ENCODE measurements around the gene USP7. TPM values are rescaled to one million over a fixed set of nuclear protein-coding genes. Genes with fewer than 3 reads are reported as not detected.
"Not testable (repeated sequence)": the region's sequence is repeated elsewhere in the genome, so short reads cannot be mapped to it uniquely, and the experiment has no call there.

The USP7 gene
- total RNA-seq, 3 donors from 2014 or later, result 125 to 144 (median 130) TPM

DNA sequence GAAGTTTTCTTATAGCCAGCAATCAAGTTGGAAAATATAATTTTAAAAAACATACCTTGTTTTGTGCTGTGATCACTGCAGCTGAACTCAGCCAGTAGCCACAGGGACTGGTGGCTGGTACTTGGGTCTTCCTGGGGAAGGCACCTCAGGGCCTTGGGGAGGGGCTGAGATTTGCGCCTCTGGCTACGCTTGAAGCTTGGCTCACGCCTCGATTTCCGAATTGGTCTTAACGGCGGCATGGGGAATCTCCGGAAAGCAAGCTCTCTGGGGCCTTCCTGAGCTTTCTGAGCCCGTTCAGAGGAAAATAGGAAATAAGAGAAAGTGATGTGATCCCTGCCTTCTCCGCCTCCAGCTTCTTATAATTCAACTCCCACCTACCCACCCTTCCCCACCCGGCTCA is 11.3 kb upstream of the USP7 start:
- intact Hi-C loops (cut with DNase I, micrococcal nuclease), result no loop called here
- H3K36me3 ChIP-seq (ENCODE audit: low read depth), result no peaks in the 10 kb centered on the region
- TF ChIP-seq, protein P1, sequence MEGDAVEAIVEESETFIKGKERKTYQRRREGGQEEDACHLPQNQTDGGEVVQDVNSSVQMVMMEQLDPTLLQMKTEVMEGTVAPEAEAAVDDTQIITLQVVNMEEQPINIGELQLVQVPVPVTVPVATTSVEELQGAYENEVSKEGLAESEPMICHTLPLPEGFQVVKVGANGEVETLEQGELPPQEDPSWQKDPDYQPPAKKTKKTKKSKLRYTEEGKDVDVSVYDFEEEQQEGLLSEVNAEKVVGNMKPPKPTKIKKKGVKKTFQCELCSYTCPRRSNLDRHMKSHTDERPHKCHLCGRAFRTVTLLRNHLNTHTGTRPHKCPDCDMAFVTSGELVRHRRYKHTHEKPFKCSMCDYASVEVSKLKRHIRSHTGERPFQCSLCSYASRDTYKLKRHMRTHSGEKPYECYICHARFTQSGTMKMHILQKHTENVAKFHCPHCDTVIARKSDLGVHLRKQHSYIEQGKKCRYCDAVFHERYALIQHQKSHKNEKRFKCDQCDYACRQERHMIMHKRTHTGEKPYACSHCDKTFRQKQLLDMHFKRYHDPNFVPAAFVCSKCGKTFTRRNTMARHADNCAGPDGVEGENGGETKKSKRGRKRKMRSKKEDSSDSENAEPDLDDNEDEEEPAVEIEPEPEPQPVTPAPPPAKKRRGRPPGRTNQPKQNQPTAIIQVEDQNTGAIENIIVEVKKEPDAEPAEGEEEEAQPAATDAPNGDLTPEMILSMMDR (IDR thresholded peaks at IDR 0.05), result no peak
- ATAC-seq, result no peak
- H3K9me3 ChIP-seq, result no peaks in the 10 kb centered on the region
- DNase-seq, result no peak
- H3K4me1 ChIP-seq (ENCODE audit: low read depth), result no peaks in the 10 kb centered on the region
- no peak overlapping the region for H3K4me3 ChIP-seq

DNA sequence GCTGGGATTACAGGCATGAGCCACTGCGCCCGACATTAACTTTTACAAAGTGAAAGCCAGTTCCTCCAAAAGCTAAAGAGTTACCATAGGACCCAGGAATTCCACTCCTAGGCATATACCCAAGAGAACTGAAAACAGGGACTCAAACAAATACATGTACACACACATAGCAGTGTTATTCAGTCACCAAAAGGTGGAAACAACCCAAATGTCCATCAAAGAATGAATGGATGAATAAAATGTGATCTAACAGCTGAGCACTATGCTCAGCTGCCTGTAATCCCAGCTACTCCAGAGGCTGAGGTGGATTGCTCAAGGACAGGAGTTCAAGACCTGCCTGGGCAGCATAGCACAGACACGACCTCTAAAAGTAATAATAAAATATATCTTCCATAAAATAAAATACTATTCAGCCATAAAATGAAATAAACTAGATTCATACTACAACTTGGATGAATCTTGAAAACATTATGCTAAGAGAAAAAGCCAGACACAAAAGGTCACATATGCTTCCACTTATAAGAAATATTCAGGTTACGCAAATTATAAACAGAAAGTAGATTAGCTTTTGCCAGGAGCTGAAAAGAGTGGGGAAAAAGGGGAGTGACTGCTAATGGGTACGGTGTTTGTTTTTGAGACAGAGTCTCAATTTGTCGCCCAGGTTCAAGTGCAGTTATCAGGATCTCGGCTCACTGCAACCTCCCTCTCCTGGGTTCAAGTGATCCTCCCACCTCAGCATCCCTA is 9.3 kb upstream of the USP7 start:
- no peaks in the 10 kb centered on the region for H3K9me3 ChIP-seq
- TF ChIP-seq, protein P1 (IDR thresholded peaks at IDR 0.05), result no peak
- ATAC-seq (no peak), DNase-seq (no peak)
- H3K36me3 ChIP-seq (ENCODE audit: low read depth), result no peaks in the 10 kb centered on the region
- no peak overlapping the region for H3K4me3 ChIP-seq
- H3K4me1 ChIP-seq (ENCODE audit: low read depth), result peaks cover 5% of the 10 kb centered on the region
- intact Hi-C loops (cut with DNase I, micrococcal nuclease), result no loop called here

DNA sequence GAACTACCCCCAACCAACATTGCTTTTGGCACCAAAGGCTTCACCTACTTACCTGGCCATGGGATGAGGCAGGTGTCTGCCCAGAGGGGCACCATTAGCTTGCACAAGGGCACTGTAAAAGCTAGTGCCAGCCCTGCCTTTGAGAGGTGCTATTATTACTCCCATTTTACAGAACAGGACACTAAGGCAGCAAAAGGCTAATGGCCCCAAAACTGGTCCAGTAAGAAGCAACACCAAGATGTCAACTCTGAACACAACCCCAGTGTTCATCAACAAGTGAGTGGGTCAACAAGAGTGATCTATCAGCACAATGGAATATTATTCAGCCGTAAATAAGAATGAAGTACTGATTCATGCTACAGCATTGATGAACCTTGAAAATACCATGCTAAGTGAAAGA is 7.7 kb upstream of the USP7 start:
- H3K9me3 ChIP-seq, result no peaks in the 10 kb centered on the region
- H3K4me1 ChIP-seq (ENCODE audit: low read depth), result peaks cover 13% of the 10 kb centered on the region
- no peaks in the 10 kb centered on the region for H3K36me3 ChIP-seq (ENCODE audit: low read depth)
- no peak overlapping the region for H3K4me3 ChIP-seq
- TF ChIP-seq, protein P1 (IDR thresholded peaks at IDR 0.05), result no peak
- intact Hi-C loops (cut with DNase I, micrococcal nuclease), result no loop called here
- ATAC-seq (no peak), DNase-seq (no peak)

DNA sequence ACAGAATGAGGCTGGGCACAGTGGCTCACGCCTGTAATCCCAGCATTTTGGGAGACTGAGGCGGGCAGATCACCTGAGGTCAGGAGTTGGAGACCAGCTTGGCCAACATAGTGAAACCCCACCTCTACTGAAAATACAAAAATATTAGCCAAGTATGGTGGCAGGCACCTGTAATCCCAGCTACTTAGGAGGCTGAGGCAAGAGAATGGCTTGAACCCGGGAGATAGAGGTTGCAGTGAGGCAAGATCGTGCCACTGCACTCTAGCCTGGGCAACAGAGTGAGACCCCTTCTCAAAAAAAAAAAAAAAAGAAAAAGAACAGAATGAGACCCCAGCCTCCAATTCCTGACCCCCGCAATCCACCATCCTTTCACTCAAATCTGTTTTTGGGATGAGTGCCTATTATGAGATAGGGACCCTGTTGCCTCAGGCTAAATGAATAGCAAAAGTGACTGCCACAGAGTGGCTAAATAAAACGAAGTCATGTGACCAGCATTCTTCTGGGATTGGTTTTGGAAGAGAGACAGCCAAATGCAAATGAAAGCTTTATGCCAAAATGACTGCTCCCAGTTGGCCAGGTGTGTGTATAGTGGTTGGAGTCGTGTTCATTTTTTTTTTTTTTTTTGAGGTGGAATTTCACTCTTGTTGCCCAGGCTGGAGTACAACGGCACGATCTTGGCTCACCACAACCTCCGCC is 5.6 kb upstream of the USP7 start:
- H3K36me3 ChIP-seq (ENCODE audit: low read depth); intact Hi-C loops (cut with DNase I, micrococcal nuclease); H3K9me3 ChIP-seq; DNase-seq; H3K4me3 ChIP-seq: not testable (repeated sequence)
- H3K4me1 ChIP-seq (ENCODE audit: low read depth), result peaks cover 16% of the 10 kb centered on the region
- ATAC-seq, result peak; percentile 51

DNA sequence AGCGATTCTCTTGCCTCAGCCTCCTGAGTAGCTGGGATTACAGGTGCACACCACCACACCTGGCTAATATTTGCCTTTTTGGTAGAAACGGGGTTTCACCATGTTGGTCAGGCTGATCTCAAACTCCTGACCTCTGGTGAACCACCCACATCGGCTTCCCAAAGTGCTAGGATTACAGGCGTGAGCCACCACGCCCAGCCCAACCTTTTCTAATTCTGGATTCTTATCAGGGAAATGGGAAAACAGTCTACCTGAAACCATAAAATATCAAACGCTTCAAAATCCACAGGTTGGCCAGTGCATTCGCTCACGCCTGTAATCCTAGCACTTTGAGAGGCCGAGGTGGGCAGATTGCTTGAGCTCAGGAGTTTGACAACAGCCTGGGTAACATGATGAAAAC is 4.3 kb upstream of the USP7 start:
- intact Hi-C loops (cut with DNase I, micrococcal nuclease); H3K36me3 ChIP-seq (ENCODE audit: low read depth); H3K4me3 ChIP-seq; H3K9me3 ChIP-seq: not testable (repeated sequence)
- DNase-seq, result peak in 2 of 3 donors; percentile 49 to 65
- ATAC-seq, result peak; percentile 12
- peaks cover 18% of the 10 kb centered on the region for H3K4me1 ChIP-seq (ENCODE audit: low read depth)

DNA sequence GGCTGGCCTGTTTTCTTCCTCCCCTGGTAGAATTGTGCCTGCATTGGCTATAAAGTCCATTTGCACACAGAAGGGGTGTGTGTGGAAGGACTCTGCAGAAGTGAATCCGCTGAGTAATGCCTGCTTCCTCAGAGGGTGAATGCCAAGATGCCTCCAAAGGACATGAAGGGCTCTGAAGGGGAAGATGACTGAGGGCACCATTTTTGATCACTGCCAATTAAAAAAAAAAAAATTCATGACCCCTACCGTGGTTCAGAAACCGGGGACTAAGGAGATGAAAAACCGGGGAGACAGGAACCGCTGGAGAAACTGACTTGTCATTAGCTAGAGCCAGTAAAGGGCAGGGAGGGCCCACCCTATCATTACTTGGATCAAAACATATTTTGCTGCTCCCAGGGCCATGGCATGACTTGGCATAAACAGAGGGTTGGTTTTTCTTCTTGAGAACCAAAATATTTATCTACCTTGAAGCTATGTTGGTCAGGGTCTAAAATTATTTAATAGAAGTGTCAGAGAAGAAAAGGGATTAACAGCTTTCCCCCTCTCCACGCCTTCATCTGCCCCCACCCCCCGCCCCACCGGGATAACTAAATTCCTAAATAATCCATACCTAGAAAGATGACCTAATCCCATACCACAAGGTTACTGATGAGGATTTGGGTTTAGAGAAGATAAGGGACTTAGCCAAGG is 3.6 kb upstream of the USP7 start:
- H3K9me3 ChIP-seq, result no peaks in the 10 kb centered on the region
- ATAC-seq (peak; percentile 43), DNase-seq (peak in 1 of 3 donors; percentile 58)

More for the DNA sequence above, 3.6 kb upstream of the USP7 start:
- TF ChIP-seq, protein P1 (IDR thresholded peaks at IDR 0.05), result no peak
- Histone ChIP-seq H3K4me1 (ENCODE audit: low read depth) (peaks cover 18% of the 10 kb centered on the region), H3K4me3 (no peak overlapping the region), H3K36me3 (ENCODE audit: low read depth) (no peaks in the 10 kb centered on the region)
- intact Hi-C loops (cut with DNase I, micrococcal nuclease), result no loop called here

Measured in mucosa of descending colon (tissue), 3 donors.